HT1080 (cell line): Measurements from ENCODE around the gene UNC80. TPM values are rescaled to one million over a fixed set of nuclear protein-coding genes. Genes with fewer than 3 reads are reported as not detected.

Experiments
- DNase-seq: peaks from one replicate; pipeline ENCODE4 v3.0.0-alpha.2; 2015; ENCODE audit warnings: low read depth
- small RNA-seq: library from RNA; depleted of rRNA; stranded (forward); fragments of <200 nt; gene quantifications from one replicate; pipeline ENCODE3, GENCODE V24; 2014
- total RNA-seq: library from RNA; depleted of rRNA; stranded (reverse); fragments of >200 nt; shearing (Covaris generic); gene quantifications from 2 replicates; pipeline ENCODE4 v1.2.3, GENCODE V29; 2014; rRNA removed

UNC80 gene
- total RNA-seq, 1 experiment from 2014 or later: 0.79 TPM

GRCh38 chr2:210009896-210010295, 238.3 kb downstream of the UNC80 start:
- DNase-seq: no peak

- DNase-seq: no peak
These were observed 248.5 kb downstream of the UNC80 start for GRCh38 chr2:210020138-210020537.

GRCh38 chr2:210022824-210023223, 251.2 kb downstream of the UNC80 start:
- no peak for DNase-seq

- no peak for DNase-seq
These were observed 256.0 kb downstream of the UNC80 start for GRCh38 chr2:210027608-210028007.

- no peak for DNase-seq
These were observed 256.5 kb downstream of the UNC80 start for GRCh38 chr2:210028178-210028577.

GRCh38 chr2:210034087-210034683, 262.6 kb downstream of the UNC80 start:
- DNase-seq: no peak

GRCh38 chr2:210035679-210036078, 264.0 kb downstream of the UNC80 start:
- DNase-seq: no peak

- no peak for DNase-seq
These were observed 266.4 kb downstream of the UNC80 start for GRCh38 chr2:210038078-210038477.

- no peak for DNase-seq
These were observed 275.3 kb downstream of the UNC80 start for GRCh38 chr2:210046851-210047500.

Small RNA genes within 50 kb of the gene (small RNA-seq; reads per million reads assigned to genes)
- gene RNA5SP118: not detected

Other genes starting within 250 kb of the UNC80 start
- gene RPE, start 230.8 kb downstream of the UNC80 start, total RNA-seq: 91.4 and 103 TPM in 2 replicates